Stimulated activated CD4-positive, alpha-beta T cell treated with anti-CD3 and anti-CD28 coated beads, TNF-alpha, amount 100 ng/mL, for 4 hours (primary cell): Measurements from ENCODE around the gene TMEM203.
A peak's percentile ranks its signal among the peaks of the same experiment; 100 is the strongest.
"Not testable (repeated sequence)": the region's sequence is repeated elsewhere in the genome, so short reads cannot be mapped to it uniquely, and the experiment has no call there.

Experiments used
- DNase-seq, 3 experiments: peaks; one replicate each; pipeline ENCODE4 v3.0.0-alpha.2; 2020; ENCODE audit warnings: low read depth in 3 of 3

Gene TMEM203

DNA sequence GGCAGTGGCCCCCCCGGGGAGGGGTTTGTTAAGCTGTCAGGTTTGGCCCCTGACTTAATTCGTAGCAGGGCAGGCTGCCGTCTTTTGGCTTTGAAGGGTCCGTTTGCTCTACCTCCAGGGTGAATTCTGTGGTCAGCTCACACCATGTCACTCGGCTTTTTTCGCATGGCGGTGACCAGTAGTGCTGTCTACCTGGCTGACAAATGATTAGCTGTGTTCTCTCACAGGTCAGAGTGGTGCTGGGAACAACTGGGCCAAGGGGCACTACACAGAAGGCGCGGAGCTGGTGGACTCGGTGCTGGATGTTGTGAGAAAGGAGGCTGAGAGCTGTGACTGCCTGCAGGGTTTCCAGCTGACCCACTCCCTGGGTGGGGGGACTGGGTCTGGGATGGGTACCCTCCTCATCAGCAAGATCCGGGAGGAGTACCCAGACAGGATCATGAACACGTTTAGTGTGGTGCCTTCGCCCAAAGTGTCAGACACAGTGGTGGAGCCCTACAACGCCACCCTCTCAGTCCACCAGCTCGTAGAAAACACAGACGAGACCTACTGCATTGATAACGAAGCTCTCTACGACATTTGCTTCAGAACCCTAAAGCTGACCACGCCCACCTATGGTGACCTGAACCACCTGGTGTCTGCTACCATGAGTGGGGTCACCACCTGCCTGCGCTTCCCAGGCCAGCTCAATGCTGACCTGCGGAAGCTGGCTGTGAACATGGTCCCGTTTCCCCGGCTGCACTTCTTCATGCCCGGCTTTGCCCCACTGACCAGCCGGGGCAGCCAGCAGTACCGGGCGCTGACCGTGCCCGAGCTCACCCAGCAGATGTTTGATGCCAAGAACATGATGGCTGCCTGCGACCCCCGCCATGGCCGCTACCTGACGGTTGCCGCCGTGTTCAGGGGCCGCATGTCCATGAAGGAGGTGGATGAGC lies 37.1 kb upstream of the TMEM203 start:
- DNase-seq = no peak

DNA sequence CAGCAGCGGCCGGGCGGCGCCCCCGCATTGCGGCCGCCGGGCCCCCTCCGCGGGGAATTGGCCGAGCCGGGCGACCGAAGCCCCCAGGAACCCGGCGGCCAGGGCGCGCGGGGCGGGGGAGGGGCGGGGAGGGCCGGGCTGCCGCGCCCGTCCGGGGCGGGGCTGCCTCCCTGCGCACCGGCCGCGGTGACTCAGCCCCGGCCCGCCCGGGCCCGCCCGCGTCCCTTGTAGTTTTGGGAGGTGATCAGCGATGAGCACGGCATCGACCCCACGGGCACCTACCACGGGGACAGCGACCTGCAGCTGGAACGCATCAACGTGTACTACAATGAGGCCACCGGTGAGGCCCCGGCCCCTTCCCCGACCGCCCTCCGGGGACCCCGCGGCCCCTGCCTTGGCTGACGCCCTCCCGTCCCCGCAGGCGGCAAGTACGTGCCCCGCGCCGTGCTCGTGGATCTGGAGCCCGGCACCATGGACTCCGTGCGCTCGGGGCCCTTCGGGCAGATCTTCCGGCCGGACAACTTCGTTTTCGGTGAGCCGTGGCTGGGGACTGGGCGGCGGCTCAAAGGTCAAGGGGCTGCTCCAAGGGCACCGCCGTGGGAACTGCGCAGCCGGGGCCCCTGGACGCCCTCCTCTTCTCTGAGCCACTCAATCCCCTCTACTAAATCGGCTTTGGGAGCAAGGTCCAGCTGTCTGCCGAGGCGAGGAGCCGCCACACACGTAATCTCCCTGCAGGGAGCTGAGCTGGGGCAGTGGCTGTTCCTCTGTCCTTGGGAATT lies 36.2 kb upstream of the TMEM203 start:
- DNase-seq = peak; percentile 57 to 65 (median 60)

DNA sequence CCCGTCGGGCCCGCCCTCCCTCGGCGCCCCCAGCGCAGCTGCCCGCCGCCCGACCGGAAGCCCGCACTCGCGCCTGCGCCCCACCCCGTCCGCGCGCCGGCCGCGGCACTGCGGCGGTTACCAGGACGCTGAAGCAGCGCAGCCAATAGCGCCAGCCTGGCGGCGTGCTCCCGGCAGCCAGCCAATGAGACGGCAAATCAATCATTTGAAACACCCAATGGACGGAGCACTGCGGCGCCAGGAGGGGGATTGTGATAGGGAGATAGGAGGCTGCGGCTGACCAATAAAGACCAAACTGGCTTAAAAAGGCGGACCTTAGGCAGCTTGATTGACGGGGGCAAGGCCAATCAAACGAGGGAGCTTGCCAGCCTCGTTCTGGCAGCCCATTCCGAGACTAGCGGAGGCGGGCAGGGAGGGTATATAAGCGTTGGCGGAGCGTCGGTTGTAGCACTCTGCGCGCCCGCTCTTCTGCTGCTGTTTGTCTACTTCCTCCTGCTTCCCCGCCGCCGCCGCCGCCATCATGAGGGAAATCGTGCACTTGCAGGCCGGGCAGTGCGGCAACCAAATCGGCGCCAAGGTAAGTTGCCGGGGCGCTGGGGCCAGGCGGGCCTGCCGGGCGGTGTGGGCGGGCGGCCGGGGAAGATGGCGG lies 35.5 kb upstream of the TMEM203 start, which contains the start of gene TUBB4B:
Gene TUBB4B, plus strand, starts transcription at position 447 of the 649 bp plus-strand sequence. Its CDS starts 74 bp downstream, at position 521.
- DNase-seq = peak; percentile 86 to 96 (median 95)

DNA sequence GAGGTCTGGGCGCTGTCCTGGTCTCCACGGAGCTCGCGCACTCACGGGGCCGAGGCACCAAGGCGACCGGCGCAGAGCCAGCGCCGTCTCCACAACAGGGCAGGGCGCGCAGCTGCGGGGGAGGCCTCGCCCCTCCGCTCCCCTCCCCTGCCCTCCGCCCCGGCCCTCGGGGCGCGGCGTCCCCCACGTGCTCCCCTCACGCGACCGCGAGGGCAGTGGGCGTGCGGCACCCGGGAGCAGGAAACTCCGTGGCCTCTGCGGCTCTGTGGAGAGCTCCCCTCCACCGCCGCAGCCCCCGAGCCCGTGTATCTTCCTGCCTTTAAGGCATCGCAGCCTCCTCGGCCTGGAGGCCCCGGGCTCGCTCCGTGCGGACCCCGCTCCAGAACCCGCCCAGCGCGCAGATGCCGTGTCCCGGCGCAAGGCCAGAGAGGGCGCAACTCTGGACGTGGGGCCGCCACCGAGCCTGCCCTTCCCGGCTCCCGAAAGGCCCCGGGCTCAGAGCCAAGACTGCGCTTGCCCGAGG lies 34.9 kb upstream of the TMEM203 start:
- peak in 2 of 3 experiments; percentile 51 to 66 for DNase-seq

DNA sequence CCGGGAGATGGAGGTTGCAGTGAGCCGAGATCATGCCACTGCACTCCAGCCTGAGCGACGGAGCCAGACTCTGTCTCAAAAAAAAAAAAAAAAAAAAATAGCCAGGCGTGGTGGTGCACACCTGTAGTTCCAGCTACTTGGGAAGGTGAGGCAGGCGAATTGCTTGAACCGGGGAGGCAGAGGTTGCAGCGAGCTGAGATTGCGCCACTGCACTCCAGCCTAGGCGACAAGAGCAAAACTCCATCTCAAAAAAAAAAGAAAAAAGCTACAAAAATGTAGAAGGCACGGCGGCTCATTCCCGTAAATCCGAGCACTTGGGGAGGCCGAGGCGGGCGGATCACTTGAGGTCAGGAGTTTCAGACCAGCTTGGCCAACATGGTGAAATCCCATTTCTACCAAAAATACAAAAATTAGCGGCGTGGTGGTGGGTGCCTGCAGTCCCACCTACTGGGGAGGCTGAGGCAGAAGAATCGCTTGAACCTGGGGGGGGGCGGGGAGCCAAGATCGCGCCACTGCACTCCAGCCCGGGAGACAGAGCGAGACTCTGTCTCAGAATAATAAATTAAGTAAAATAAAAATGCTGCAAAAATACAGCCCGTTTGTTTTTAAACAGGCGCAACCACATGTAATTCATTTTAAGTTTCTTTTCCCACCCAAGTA lies 34.2 kb upstream of the TMEM203 start:
- not testable (repeated sequence) for DNase-seq

DNA sequence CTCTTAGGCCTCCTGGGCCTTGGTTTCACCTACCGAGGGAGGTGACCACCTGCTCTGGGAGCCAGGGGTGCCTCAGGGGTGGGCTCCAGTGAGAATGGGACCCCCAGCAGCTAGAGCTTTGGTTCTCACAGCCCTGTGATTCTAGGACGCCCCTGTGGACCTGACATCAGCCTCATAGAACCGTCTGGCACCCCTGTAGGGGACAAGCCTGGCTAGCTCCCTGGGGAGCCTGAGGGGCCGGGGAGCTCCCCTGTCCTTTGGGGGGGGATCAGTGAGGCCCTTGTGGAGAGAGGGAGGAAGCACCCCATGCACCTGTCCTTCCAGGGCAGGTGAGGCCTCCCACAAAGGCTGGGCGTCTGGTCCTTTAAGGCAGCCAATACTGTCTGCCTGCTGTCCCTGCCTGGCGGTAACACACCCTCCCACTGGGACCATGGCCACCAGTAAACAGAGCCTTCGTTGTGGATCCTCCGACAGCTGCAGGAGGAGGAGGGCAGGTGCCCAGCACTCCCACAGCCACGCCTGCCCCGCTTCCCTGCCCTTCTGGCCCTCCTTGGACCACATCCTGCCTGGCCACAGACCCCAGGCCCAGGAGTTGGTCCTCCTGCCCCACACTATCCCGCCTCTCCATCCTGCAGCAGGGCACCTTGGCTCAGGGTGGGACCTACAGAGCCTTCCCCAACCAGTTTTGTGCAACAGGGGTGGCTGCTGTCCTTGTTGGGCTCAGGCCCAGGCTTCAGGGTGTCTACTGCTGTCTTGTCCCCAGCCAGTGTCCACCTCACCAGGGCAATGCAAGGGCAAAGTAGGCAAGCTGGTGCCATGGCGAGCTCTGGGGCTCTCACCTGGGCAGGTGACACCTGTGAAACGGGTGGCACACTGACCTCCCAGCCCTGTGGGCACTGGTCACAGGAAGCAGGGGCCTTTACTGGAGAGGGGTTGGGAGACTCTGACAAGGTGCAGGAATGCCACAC lies 32.6 kb upstream of the TMEM203 start:
- no peak for DNase-seq

DNA sequence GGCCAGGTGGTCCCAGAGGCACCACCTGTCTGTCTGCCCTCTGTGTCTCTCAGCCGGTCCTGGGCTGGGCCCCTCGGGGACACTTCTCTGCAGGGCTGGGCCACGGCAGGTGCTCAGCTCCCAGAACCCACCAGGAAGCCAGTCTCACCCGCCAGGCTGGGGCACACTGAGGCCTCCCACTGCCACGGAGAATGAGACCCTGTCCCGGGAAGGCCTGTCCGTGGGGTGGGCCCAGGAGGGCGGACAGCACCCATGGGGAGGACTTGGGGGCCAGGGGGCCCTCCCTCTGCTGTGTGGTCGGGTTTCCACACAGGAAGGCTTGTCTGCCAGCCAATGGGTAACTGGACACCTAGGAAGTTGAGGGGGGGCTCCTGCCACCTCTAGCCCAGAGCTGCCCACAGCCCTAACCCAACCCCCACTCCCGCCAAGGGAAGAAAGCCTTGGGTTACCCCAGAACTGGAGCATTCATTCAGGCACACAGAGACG lies 31.5 kb upstream of the TMEM203 start:
- DNase-seq = no peak

DNA sequence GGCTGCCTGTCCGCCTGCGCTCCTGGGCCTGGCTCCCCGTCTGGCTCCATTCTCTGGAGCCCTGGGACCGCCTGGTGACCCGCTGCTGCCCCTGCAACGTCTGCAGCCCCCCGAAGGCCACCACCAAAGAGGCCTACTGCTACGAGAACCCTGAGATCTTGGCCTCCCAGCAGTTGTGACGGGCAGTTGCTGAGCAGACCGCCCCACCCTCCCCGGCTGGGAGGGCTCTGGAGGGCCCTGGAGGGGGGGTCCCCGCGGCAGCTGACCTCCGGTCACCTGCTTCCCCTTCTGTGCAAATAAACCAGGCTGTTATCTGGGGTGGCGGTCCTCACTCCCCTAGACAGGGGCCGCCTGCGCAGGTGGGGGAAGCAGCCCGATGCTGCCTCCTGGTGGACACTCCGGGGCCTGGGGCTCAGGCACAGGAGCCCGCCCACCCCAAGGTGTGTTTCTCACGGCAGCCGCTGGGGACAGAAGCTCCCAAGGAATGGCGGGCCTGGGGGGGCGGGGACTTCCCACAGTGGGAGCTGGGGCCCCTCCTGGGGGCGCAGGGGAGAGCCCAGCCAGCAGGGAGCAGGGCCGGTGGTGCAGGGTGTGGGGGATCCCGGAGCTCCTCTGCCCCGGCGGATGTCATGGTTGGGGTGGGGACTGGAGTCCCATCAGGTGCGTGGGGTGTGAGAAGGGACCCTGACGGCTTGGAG lies 30.9 kb upstream of the TMEM203 start:
- DNase-seq = peak; percentile 84 to 90 (median 86)

DNA sequence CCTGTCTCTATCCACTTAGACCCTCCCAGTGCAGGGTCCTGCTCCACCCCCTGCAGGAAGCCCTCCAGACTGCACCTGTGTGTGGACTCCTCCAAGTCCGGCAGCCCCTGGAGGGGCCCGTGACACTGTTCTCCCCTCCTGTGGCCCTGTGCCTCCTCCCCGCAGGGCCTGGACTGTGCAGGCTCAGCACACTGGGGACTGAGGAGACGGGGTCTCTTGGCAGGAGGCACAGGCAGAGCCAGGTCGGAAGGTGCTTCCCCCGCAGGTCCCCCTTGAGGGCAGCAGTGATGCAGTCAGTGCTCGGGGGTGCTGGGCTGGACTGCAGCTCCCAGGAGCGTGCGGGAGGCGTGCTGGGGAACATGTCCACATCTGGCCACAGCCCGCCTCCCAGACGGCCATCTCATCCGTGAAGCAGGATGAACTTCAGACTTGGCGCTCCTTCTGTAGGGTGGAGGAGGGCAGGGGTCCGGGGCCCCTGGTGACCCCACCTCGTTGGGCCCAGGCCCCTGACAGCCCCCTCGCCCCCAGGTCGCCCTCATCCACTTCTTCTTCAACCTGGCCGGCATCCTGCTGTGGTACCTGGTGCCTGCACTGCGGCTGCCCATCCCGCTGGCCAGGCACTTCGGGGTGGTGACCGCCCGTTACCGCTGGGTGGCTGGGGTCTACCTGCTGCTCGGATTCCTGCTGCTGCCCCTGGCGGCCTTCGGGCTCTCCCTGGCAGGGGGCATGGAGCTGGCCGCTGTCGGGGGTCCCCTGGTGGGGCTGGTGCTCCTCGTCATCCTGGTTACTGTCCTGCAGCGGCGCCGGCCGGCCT lies 30.2 kb upstream of the TMEM203 start:
- DNase-seq = no peak

DNA sequence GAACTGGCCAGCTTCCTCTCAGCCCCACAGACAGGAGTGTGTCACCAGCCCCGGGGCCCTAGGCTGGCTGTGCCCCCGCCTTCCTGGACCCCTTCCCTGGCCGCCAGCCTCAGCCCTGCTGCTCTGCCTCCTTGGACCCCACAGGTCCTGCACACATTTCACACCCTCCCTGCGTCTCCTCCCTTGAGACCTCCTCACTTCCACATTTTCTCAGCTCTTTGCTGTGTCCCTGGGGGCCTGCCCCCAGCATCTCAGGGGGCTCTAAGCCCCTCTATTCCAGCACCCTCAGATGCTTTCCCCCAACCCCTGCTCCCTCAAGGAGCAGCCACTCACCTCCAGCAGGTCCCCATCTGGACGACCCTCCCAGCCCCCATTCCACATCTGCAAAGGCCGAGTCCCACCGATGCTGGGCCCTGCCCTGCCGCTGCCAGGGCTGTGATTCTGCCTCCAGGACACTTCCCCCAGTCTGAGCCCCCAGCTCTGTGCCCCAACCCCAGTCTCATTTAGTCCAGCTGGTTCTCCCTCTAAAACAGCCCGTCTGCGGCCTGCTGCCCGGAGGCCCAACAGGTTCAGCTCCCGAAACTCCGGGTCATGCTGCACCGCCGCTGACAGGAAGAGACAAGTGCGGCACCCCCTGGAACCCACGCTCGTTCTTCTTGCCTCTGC lies 29.4 kb upstream of the TMEM203 start:
- DNase-seq = no peak

DNA sequence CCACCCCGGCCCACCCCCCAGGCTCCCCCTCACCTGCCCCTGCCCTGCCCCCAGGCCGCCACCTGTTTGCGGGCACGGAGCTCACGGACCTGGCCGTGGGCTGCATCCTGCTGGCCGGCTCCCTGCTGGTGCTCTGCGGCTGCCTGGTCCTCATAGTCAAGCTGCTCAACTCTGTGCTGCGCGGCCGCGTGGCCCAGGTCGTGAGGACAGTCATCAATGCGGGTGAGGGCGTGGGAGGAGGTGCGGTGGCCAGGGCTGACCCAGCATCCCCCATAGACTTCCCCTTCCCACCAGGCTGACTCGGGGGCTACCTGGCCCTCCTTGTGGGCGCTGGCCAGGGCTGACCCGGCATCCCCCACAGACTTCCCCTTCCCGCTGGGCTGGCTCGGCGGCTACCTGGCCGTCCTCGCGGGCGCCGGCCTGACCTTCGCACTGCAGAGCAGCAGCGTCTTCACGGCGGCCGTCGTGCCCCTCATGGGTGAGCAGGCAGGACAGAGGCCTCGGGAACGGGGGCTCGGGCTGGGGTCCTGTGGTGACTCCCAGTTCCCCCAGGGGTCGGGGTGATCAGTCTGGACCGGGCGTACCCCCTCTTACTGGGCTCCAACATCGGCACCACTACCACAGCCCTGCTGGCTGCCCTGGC lies 28.7 kb upstream of the TMEM203 start:
- DNase-seq = no peak

DNA sequence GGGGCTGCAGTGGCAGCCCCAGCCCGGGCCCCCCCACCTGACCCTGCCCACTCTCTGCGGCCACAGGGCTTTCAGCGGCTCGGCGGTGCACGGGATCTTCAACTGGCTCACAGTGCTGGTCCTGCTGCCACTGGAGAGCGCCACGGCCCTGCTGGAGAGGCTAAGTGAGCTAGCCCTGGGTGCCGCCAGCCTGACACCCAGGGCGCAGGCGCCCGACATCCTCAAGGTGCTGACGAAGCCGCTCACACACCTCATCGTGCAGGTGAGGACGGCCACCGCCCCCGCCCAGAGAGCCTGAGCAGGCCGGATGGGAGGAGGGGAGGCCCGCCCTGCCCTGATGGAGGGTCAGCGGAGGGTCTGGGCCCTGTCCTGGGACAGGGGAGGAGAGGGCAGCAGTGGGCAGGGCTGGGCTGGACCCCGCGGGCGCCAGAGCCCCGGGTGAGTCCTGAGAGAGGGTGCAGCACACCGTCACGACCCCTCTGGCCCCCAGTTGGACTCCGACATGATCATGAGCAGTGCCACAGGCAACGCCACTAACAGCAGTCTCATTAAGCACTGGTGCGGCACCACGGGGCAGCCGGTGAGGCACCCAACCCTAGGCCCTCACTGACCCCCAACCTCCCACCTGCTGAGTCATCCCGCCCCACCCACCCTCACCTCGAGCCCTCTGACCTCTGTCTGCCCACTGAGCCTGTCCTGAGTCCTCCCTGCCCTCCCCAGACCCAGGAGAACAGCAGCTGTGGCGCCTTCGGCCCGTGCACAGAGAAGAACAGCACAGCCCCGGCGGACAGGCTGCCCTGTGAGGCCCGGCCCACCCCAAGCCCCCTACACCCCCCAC lies 27.9 kb upstream of the TMEM203 start:
- no peak for DNase-seq

DNA sequence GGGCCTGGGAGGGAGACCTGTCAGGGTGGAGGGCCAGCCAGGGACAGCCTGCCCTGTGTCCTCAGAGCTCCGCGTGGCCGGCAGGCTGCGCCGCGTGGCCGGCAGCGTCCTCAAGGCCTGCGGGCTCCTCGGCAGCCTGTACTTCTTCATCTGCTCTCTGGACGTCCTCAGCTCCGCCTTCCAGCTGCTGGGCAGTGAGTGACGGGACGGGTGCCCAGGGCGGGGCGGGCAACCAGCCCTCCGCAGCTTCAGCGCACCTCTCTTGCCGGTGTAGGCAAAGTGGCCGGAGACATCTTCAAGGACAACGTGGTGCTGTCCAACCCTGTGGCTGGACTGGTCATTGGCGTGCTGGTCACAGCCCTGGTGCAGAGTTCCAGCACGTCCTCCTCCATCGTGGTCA lies 27.1 kb upstream of the TMEM203 start:
- no peak for DNase-seq

DNA sequence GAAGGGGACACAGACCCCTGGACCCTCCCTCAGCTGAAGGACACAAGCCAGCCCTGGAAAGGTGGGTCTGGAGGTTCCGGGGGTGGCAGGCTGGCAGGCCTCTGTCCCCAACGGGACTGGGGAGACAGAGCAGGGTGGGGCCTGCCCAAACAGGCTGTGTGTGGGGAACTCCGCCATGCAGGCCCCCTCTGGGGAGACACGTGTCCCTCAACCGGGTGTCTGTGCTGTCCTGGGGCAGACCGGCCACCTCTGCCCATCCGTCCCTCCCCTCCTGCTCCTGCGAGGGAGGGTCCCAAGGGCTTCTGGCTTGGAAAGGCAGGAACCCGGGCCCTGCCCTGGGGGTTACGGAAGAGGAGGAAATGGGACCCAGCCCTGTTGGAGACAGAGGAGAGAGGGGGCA lies 26.7 kb upstream of the TMEM203 start:
- DNase-seq = no peak

DNA sequence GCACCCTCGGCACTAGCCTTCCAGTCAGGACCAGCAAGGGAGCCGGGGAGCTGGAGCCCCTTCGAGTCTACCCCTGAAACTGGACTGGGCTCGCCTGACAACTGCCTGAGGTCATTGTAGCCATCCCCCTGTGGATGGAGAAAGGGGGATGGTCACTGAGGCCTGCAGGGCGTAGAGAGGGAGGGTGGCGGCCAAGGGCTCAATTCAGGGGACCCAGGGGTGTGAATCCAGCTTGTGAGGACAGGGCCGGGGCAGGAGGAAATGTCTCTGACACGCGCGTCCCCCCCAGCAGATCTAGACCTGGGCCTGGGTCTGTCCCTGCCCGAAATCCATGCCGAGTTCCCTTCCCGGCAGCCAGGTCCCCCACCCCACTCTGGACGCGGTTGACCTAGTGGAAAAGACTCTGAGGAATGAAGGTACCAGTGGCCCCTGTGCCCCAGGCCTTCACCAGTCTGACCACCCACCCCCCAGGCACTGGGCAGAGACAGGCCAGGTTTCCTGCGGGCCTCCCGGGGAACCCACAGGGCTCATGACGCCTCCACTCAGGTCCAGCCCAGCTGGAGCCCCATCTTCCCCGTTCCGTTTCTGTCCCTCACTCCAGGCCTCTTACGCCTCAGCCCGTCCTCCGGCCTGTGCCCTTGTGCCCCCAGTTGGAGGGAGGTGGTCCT lies 26.1 kb upstream of the TMEM203 start:
- DNase-seq = no peak
